HFFc6 (cell line): Measurements from ENCODE around the gene LINC00305. TPM values are rescaled to one million over a fixed set of nuclear protein-coding genes. Genes with fewer than 3 reads are reported as not detected.

ENCODE experiments used
- DNase-seq: peaks from one replicate; pipeline ENCODE4 v3.0.0-alpha.2; 2018
- H3K27ac Mint-ChIP-seq: 2 replicates; pipeline ENCODE4 v1.8.0; 2020; ENCODE audit warnings: mild to moderate bottlenecking, mixed read lengths
- H3K27me3 Mint-ChIP-seq: 2 replicates; pipeline ENCODE4 v1.8.0; 2021; ENCODE audit warnings: mild to moderate bottlenecking, moderate library complexity, mixed read lengths; ENCODE audit not compliant: insufficient read depth
- H3K36me3 Mint-ChIP-seq: 2 replicates; pipeline ENCODE4 v1.8.0; 2021; ENCODE audit warnings: low read depth, mixed read lengths
- H3K4me1 Mint-ChIP-seq: 2 replicates; pipeline ENCODE4 v1.8.0; 2020; ENCODE audit warnings: low read depth, mixed read lengths
- H3K4me3 Mint-ChIP-seq: 2 replicates; pipeline ENCODE4 v1.8.0; 2020; ENCODE audit warnings: mild to moderate bottlenecking, moderate library complexity, mixed read lengths
- H3K9me3 Mint-ChIP-seq: 2 replicates; pipeline ENCODE4 v1.8.0; 2020; ENCODE audit warnings: mild to moderate bottlenecking, mixed read lengths
- CTCF ChIP-seq: fragments of 200-600 bp; sonication (generic); IDR thresholded peaks from 2 replicates; pipeline ENCODE4 v1.5.0; 2021; ENCODE audit warnings: antibody characterized with exemption, mild to moderate bottlenecking
- total RNA-seq, 6 experiments: library from RNA; stranded (reverse); fragmentation: NEBNext Ultra II Directional; extraction: Animal tissue kit (Norgen Biotek cat#: 25700); gene quantifications; 2 replicates in 1 of 6; 3 replicates in 5 of 6; pipeline ENCODE4 v1.2.3, GENCODE V29; 2021

The LINC00305 gene
- total RNA-seq, 6 experiments from 2014 or later = not detected

GRCh38 chr18:64073971-64074370, 74.9 kb downstream of the LINC00305 start:
- no peak overlapping the region for H3K27ac Mint-ChIP-seq
- TF ChIP-seq CTCF = no peak
- H3K27me3 Mint-ChIP-seq = no peaks in the 10 kb centered on the region; the same call in 1 of the 2 replicates
- H3K36me3 Mint-ChIP-seq = no peaks in the 10 kb centered on the region
- no peaks in the 10 kb centered on the region for H3K4me1 Mint-ChIP-seq
- H3K4me3 Mint-ChIP-seq = no peak overlapping the region
- peaks cover 7% of the 10 kb centered on the region for H3K9me3 Mint-ChIP-seq
- no peak for DNase-seq

GRCh38 chr18:64055019-64055418, 93.9 kb downstream of the LINC00305 start:
- Mint-ChIP-seq H3K4me3 (no peak overlapping the region), H3K36me3 (no peaks in the 10 kb centered on the region), H3K27me3 (peaks cover 4% of the 10 kb centered on the region), H3K4me1 (no peaks in the 10 kb centered on the region), H3K27ac (no peak overlapping the region), H3K9me3 (no peaks in the 10 kb centered on the region)
- DNase-seq = no peak
- TF ChIP-seq CTCF = no peak

GRCh38 chr18:64053246-64053645, 95.6 kb downstream of the LINC00305 start:
- Mint-ChIP-seq H3K27ac (no peak overlapping the region), H3K27me3 (peaks cover 4% of the 10 kb centered on the region)

GRCh38 chr18:64052772-64053171, 96.1 kb downstream of the LINC00305 start:
- Mint-ChIP-seq H3K9me3 (no peaks in the 10 kb centered on the region), H3K27me3 (peaks cover 4% of the 10 kb centered on the region), H3K4me3 (no peak overlapping the region), H3K36me3 (no peaks in the 10 kb centered on the region), H3K27ac (no peak overlapping the region), H3K4me1 (no peaks in the 10 kb centered on the region)
- no peak for TF ChIP-seq CTCF
- no peak for DNase-seq

More at GRCh38 chr18:64053246-64053645, 95.6 kb downstream of the LINC00305 start:
- no peak for TF ChIP-seq CTCF
- Mint-ChIP-seq H3K36me3 (no peaks in the 10 kb centered on the region), H3K9me3 (no peaks in the 10 kb centered on the region), H3K4me1 (no peaks in the 10 kb centered on the region), H3K4me3 (no peak overlapping the region)
- DNase-seq = no peak

GRCh38 chr18:64044616-64045015, 104.3 kb downstream of the LINC00305 start:
- no peak overlapping the region for H3K4me3 Mint-ChIP-seq
- DNase-seq = no peak
- no peaks in the 10 kb centered on the region for H3K4me1 Mint-ChIP-seq
- H3K27ac Mint-ChIP-seq = no peak overlapping the region
- H3K9me3 Mint-ChIP-seq = 0 out of 2 replicates have a peak, but pooled peaks cover 4% of the 10 kb centered on the region
- no peak for TF ChIP-seq CTCF
- no peaks in the 10 kb centered on the region for H3K36me3 Mint-ChIP-seq
- H3K27me3 Mint-ChIP-seq = no peaks in the 10 kb centered on the region
